HepG2 (cell line): ENCODE results near the gene DNAL4. TPM values are rescaled to one million over a fixed set of nuclear protein-coding genes. Genes with fewer than 3 reads are reported as not detected.

Experiments
- ATAC-seq: fragments of 200-7000 bp; cut with Tn5 transposase; 3 replicates; pipeline ENCODE4 v1.9.1; 2020; ENCODE audit warnings: mild to moderate bottlenecking, moderate library complexity
- BruUV-seq: library from RNA; stranded (reverse); fragments of 400-500 nt; replicated peaks from 2 replicates; lab custom pipeline; 2021; lab: Mats Ljungman, UMichigan
- CTCF ChIA-PET: fragments of 300-600 bp; formaldehyde crosslinking; extraction: SDS; loops from one replicate; lab custom pipeline; 2021; ENCODE audit warnings: low total read pairs, inconsistent platforms, low intra/inter-chr PET ratio; lab: Yijun Ruan, JAX
- POLR2A ChIA-PET: fragments of 350-600 bp; sonication (Branson Sonifier 250); formaldehyde crosslinking; loops from one replicate; lab custom pipeline; 2020; ENCODE audit warnings: antibody characterized with exemption, inconsistent platforms; lab: Yijun Ruan, JAX
- DNase-seq: peaks from one replicate; pipeline ENCODE4 v3.0.0-alpha.2; 2015; ENCODE audit warnings: low spot score
- FAIRE-seq: peaks from 3 replicates; lab custom pipeline; 2011; peaks lifted over from hg19 to GRCh38; lab: Jason Lieb, UNC
- H2AFZ ChIP-seq: one replicate; pipeline ENCODE4 v1.6.1; 2011; ENCODE audit warnings: low read length, inconsistent platforms
- H3K27ac ChIP-seq: fragments of 300-600 bp; 3 replicates; pipeline ENCODE4 v1.8.0; 2011; ENCODE audit warnings: mixed run types, mild to moderate bottlenecking, mixed read lengths, low read length, inconsistent platforms; ENCODE audit not compliant: insufficient read depth; ENCODE audit errors: extremely low read length
- H3K27me3 ChIP-seq, 2 experiments: fragments of 200-600 bp in 1 of 2; 2 replicates in 1 of 2; 3 replicates in 1 of 2; pipeline versions ENCODE4 v1.6.0 to v1.8.0; 2011; ENCODE audit warnings: low read length in 2 of 2, mild to moderate bottlenecking in 2 of 2, moderate library complexity in 2 of 2, inconsistent platforms in 1 of 2; ENCODE audit not compliant: insufficient read depth in 2 of 2, control insufficient read depth in 1 of 2
- H3K36me3 ChIP-seq, 2 experiments: fragments of 200-600 bp in 1 of 2; replicated peaks in 1 of 2; 2 replicates in 1 of 2; 3 replicates in 1 of 2; pipeline versions ENCODE4 v1.5.1 to v1.8.0; 2011; ENCODE audit warnings: low read length in 2 of 2, inconsistent platforms in 1 of 2; ENCODE audit not compliant: insufficient read depth in 2 of 2, control insufficient read depth in 1 of 2
- H3K4me1 ChIP-seq: 2 replicates; pipeline ENCODE4 v1.5.1; 2012; ENCODE audit warnings: low read length, inconsistent platforms; ENCODE audit not compliant: insufficient read depth
- H3K4me2 ChIP-seq: 2 replicates; pipeline ENCODE4 v1.6.0; 2011; ENCODE audit warnings: low read depth, low read length, inconsistent platforms
- H3K4me3 ChIP-seq, 3 experiments: fragments of 200-600 bp in 1 of 3; sonication (generic), shearing (Covaris generic) in 1 of 3; replicated peaks in 1 of 3; 2 replicates each; pipeline ENCODE4 v1.5.1; 2011 to 2016; ENCODE audit warnings: low read length in 3 of 3, inconsistent platforms in 2 of 3, low read depth in 2 of 3, mild to moderate bottlenecking in 2 of 3, control low read depth in 1 of 3, mixed read lengths in 1 of 3; ENCODE audit not compliant: insufficient read depth in 1 of 3
- H3K79me2 ChIP-seq: one replicate; pipeline ENCODE4 v1.6.1; 2011; ENCODE audit warnings: low read length, inconsistent platforms; ENCODE audit not compliant: insufficient read depth
- H3K9ac ChIP-seq: 2 replicates; pipeline ENCODE4 v1.6.0; 2011; ENCODE audit warnings: mild to moderate bottlenecking, low read depth, low read length, inconsistent platforms; ENCODE audit not compliant: insufficient read depth
- H3K9me3 ChIP-seq: 2 replicates; pipeline ENCODE4 v1.5.1; 2012; ENCODE audit warnings: mild to moderate bottlenecking, low read length
- H4K20me1 ChIP-seq: 2 replicates; pipeline ENCODE4 v1.6.0; 2011; ENCODE audit warnings: inconsistent platforms, mild to moderate bottlenecking, low read length, moderate library complexity; ENCODE audit not compliant: insufficient read depth
- CSRNP1 ChIP-seq: sonication (generic); formaldehyde crosslinking; IDR thresholded peaks from 2 replicates; pipeline ENCODE4 v1.8.1; 2023; ENCODE audit warnings: mild to moderate bottlenecking, missing genetic modification reagents
- KDM5B ChIP-seq: sonication (generic); formaldehyde crosslinking; IDR thresholded peaks from 2 replicates; pipeline ENCODE4 v1.4.0; 2020; ENCODE audit warnings: missing genetic modification reagents, mild to moderate bottlenecking, borderline replicate concordance
- PCBP2 ChIP-seq: fragments of 200-400 bp; formaldehyde crosslinking; optimal IDR thresholded peaks from 2 replicates; pipeline ENCODE3; 2018; ENCODE audit warnings: low read length, low read depth; ENCODE audit not compliant: poor library complexity, severe bottlenecking
- POLR2G ChIP-seq: fragments of 200-400 bp; formaldehyde crosslinking; IDR thresholded peaks from 2 replicates; pipeline ENCODE4 v1.6.1; 2018; ENCODE audit warnings: mild to moderate bottlenecking, low read depth, low read length, moderate library complexity
- SALL1 ChIP-seq: sonication (generic); formaldehyde crosslinking; IDR thresholded peaks from 2 replicates; pipeline ENCODE4 v1.8.0; 2022; ENCODE audit warnings: mild to moderate bottlenecking, missing genetic modification reagents
- ZFYVE20 ChIP-seq: sonication (generic); formaldehyde crosslinking; IDR thresholded peaks from 2 replicates; pipeline ENCODE4 v1.8.0; 2023; ENCODE audit warnings: low read depth, mild to moderate bottlenecking, moderate library complexity, missing genetic modification reagents, borderline replicate concordance
- ZNF18 ChIP-seq: sonication (generic); formaldehyde crosslinking; IDR thresholded peaks from 2 replicates; pipeline ENCODE4 v1.8.0; 2022; ENCODE audit warnings: mild to moderate bottlenecking, missing genetic modification reagents; ENCODE audit not compliant: insufficient replicate concordance
- ZNF569 ChIP-seq: sonication (generic); formaldehyde crosslinking; IDR thresholded peaks from 2 replicates; pipeline ENCODE4 v1.5.0; 2020; ENCODE audit warnings: mild to moderate bottlenecking, missing genetic modification reagents, moderate library complexity, borderline replicate concordance
- WGBS: methylation state at CpG from one replicate; pipeline ENCODE4 v1.1.6; 2017; ENCODE audit warnings: low lambda C conversion rate; 5-methylcytosine and 5-hydroxymethylcytosine counted together
- in situ Hi-C: cut with HindIII; loops from 2 replicates; pipeline ENCODE4 v1.10.0; 2017; ENCODE audit warnings: low pct_unique_long_range_greater_than_20kb; ENCODE audit not compliant: extremely low pct_ligation_motif_present
- intact Hi-C: fragments of 100-400 bp; cut with micrococcal nuclease; formaldehyde crosslinking; loops from one replicate; pipeline ENCODE4 v1.10.0; 2022; ENCODE audit not compliant: unreplicated experiment
- polyA plus RNA-seq, 8 experiments: library from polyadenylated mRNA; depleted of rRNA in 3 of 8; stranded (reverse) in 7 of 8; unstranded in 1 of 8; fragments of >200 nt; fragmentation: Illumina TruSeq in 4 of 8; extraction: Trizol in 4 of 8; gene quantifications; 2 replicates each; pipeline versions ENCODE4 v1.2.1 to v1.2.3, GENCODE V29; 2011 to 2016; ENCODE audit warnings: low read depth in 4 of 8, missing spikeins in 1 of 8, mixed read lengths in 1 of 8; ENCODE audit not compliant: insufficient read depth in 1 of 8
- total RNA-seq, 5 experiments: library from RNA; depleted of rRNA; stranded (reverse); fragments of >200 nt; fragmentation: Illumina TruSeq; extraction: Trizol; gene quantifications; 2 replicates each; pipeline ENCODE4 v1.2.3, GENCODE V29; 2016; ENCODE audit warnings: low read depth in 1 of 5
- TF ChIP-seq, protein P1 (sequence below): sonication (generic); formaldehyde crosslinking; IDR thresholded peaks from 2 replicates; pipeline ENCODE4 v1.8.0; 2023; ENCODE audit warnings: mild to moderate bottlenecking, missing genetic modification reagents

Gene DNAL4
- total and polyA plus RNA-seq, 2 of the 13 experiments (the other 11 are each of a cell fraction or from before 2014, with no cell fraction given), result 8.0 to 10.7 TPM

DNA sequence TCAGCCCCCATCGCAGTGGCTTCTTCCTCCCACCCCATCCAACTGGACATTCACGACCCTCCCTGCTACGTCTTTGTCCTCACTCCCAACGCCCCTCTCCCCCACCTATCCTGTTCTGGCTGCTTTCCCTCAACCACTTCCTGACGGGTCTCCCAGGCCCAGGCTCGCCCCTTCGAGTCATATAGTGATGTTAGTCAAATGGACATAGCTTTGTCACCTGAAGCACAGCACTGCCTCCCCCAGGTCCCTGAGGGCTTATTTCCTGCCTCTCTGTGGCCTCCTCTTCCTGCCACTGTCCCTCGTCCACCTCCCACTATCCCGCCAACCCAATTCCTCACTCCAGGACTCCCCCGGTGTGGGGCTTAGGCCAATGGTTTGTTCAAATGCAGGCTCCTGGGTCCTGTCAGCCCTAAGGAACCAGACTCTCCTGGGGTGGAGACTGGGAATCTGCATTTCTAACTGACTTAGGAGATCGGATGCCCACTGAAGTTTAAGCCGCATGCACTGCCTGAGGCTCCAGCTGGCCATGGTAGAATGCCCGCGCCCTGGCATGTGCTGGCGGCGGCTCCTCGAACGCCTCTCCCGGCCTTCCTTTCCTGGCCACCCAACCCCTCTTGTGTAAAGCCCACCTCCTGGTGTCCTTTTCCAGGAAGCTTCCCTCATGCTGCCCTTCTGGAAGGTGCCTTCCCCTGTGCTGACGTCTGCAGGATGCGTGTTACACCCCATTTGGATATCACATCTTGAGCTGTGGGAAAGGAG is 56.5 kb downstream of the DNAL4 start (continued):
- peak; percentile 48; the same call in 1 of the 2 replicates for TF ChIP-seq POLR2G
- TF ChIP-seq CSRNP1 (CRISPR knock-in tag), result no peak
- TF ChIP-seq SALL1 (CRISPR knock-in tag), result no peak

- BruUV-seq, result no TSS peak
- H3K79me2 ChIP-seq, result no peaks in the 10 kb centered on the region
- ChIA-PET CTCF (no interaction called here), POLR2A (interaction anchor here (0.9 to 1.5 kb wide), 3 partner anchors 11 to 18 kb away, joined by 3 to 4 read pairs (median 3); no protein-coding TSS in a partner anchor)
- peaks cover 41 to 57% of the 10 kb centered on the region in 2 experiments for H3K36me3 ChIP-seq
- FAIRE-seq, result no peak
- H3K27ac ChIP-seq, result no peak overlapping the region
- H3K27me3 ChIP-seq, result no peaks in the 10 kb centered on the region; a peak in 1 of 5 replicates
- DNase-seq, result no peak
- in situ Hi-C loops, result no loop called here
- H3K4me3 ChIP-seq, result no peak overlapping the region
- TF ChIP-seq ZNF569 (CRISPR knock-in tag), result no peak
- TF ChIP-seq KDM5B, result 0 out of 2 replicates have a peak, but pooled peaks have one; percentile 27
- TF ChIP-seq POLR2G, result 0 out of 2 replicates have a peak, but pooled peaks have one; percentile 4
- TF ChIP-seq, protein P1, sequence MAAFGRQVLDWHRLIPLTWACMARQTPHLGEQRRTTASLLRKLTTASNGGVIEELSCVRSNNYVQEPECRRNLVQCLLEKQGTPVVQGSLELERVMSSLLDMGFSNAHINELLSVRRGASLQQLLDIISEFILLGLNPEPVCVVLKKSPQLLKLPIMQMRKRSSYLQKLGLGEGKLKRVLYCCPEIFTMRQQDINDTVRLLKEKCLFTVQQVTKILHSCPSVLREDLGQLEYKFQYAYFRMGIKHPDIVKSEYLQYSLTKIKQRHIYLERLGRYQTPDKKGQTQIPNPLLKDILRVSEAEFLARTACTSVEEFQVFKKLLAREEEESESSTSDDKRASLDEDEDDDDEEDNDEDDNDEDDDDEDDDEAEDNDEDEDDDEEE (CRISPR knock-in tag), result no peak
- TF ChIP-seq ZNF18 (CRISPR knock-in tag), result no peak
- TF ChIP-seq PCBP2, result no peak
- no peak for TF ChIP-seq ZFYVE20 (CRISPR knock-in tag)
- H2AFZ ChIP-seq, result no peak overlapping the region
- 97% methylated on average over 7 of the region's 7 CpGs for WGBS
- intact Hi-C loops, result no loop called here
- H3K9ac ChIP-seq, result no peak overlapping the region
- H3K4me1 ChIP-seq, result peaks cover 11% of the 10 kb centered on the region
- no peaks in the 10 kb centered on the region for H3K9me3 ChIP-seq
- ATAC-seq, result no peak
- peaks cover 9% of the 10 kb centered on the region; the same call in 1 of the 2 replicates for H4K20me1 ChIP-seq
- no peak overlapping the region for H3K4me2 ChIP-seq
Measured at GRCh38 chr22:38736257-38736570, 57.7 kb downstream of the DNAL4 start.
